SU-DHL-6 (cell line): ENCODE measurements around the gene INF2.

Experiments used
- H2AFZ ChIP-seq: fragments of 200-600 bp; sonication (generic); 2 replicates; pipeline ENCODE4 v1.6.1; 2014; ENCODE audit warnings: low read depth, mild to moderate bottlenecking, moderate library complexity, mixed read lengths, antibody characterized with exemption, low read length; ENCODE audit not compliant: severe bottlenecking
- H3F3A ChIP-seq: fragments of 200-600 bp; shearing (Covaris generic); 2 replicates; pipeline ENCODE4 v1.6.0; 2016; ENCODE audit warnings: antibody characterized with exemption, mild to moderate bottlenecking; ENCODE audit not compliant: insufficient read depth
- H3K27ac ChIP-seq: fragments of 200-600 bp; sonication (generic); 2 replicates; pipeline ENCODE4 v1.5.1; 2016; ENCODE audit warnings: low read depth, mild to moderate bottlenecking, low read length, moderate library complexity, mixed read lengths
- H3K27me3 ChIP-seq: fragments of 200-600 bp; sonication (generic), shearing (Covaris generic); 2 replicates; pipeline ENCODE4 v1.6.0; 2014; ENCODE audit warnings: mild to moderate bottlenecking, low read length
- H3K36me3 ChIP-seq: fragments of 200-600 bp; sonication (generic); 2 replicates; pipeline ENCODE4 v1.6.1; 2014; ENCODE audit warnings: mild to moderate bottlenecking, low read length, mixed read lengths
- H3K4me2 ChIP-seq: fragments of 300-600, 200-600 bp; shearing (Covaris generic), sonication (generic); 2 replicates; pipeline ENCODE4 v1.6.0; 2014; ENCODE audit warnings: low read length, low read depth, mild to moderate bottlenecking; ENCODE audit not compliant: poor library complexity, severe bottlenecking
- H3K4me3 ChIP-seq: fragments of 200-600 bp; sonication (generic); 2 replicates; pipeline ENCODE4 v1.5.1; 2014; ENCODE audit warnings: antibody characterized with exemption, low read length, mild to moderate bottlenecking, mixed read lengths; ENCODE audit not compliant: insufficient read depth, poor library complexity, severe bottlenecking
- H3K79me2 ChIP-seq: fragments of 200-600 bp; sonication (generic); 2 replicates; pipeline ENCODE4 v1.6.1; 2014; ENCODE audit warnings: mild to moderate bottlenecking, low read length, moderate library complexity; ENCODE audit not compliant: insufficient read depth
- H3K9ac ChIP-seq: fragments of 200-600 bp; sonication (generic); 2 replicates; pipeline ENCODE4 v1.7.0; 2014; ENCODE audit warnings: mild to moderate bottlenecking, low read length
- H3K9me2 ChIP-seq: fragments of 200-600 bp; sonication (generic); replicated peaks from 2 replicates; pipeline ENCODE4 v1.6.1; 2014; ENCODE audit warnings: low read length; ENCODE audit not compliant: insufficient read depth
- H3K9me3 ChIP-seq: fragments of 200-600 bp; sonication (generic); 2 replicates; pipeline ENCODE4 v1.6.1; 2014; ENCODE audit warnings: low read length, mixed read lengths; ENCODE audit not compliant: insufficient read depth
- H4K20me1 ChIP-seq: fragments of 200-600 bp; sonication (generic); 2 replicates; pipeline ENCODE4 v1.6.1; 2014; ENCODE audit warnings: low read depth, mild to moderate bottlenecking, antibody characterized with exemption, low read length, moderate library complexity, mixed read lengths
- EZH2phosphoT487 ChIP-seq: fragments of 200-600 bp; sonication (generic), shearing (Covaris generic); conservative IDR thresholded peaks from 2 replicates; pipeline ENCODE4 v1.6.1; 2018; ENCODE audit warnings: mild to moderate bottlenecking, antibody characterized with exemption, low read length, moderate library complexity, mixed read lengths
- TF ChIP-seq, protein P1 (sequence below): fragments of 200-600 bp; sonication (generic); IDR thresholded peaks from one replicate; pipeline ENCODE4 v1.5.1; 2017; ENCODE audit warnings: antibody characterized with exemption, mild to moderate bottlenecking, low read length, moderate library complexity; ENCODE audit not compliant: insufficient read depth, poor library complexity, severe bottlenecking

INF2 gene

DNA sequence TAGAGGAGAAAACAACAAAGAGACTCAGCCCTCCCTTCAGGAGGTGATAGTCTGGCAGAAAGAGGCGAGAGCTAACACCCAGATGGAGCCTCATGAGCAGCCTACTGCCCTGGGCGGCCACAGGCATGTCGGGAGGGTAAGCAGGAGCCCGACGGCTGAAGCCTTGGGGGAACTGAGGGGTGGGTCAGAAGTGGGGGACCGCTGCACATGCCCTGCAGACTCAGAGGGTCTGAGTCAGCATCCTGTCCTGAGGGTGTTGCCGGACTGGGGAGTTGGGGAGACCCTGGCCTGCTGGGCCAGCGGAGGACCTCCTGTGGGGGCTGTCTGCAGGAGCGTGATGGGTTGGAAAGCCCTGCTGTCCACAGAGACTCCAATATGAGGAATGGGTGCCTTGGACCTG, 15.9 kb upstream of the INF2 start:
- Histone ChIP-seq H3K4me2 (no peak overlapping the region), H3K9me2 (no peaks in the 10 kb centered on the region), H3K36me3 (no peaks in the 10 kb centered on the region), H3K9ac (no peak overlapping the region), H3K4me3 (no peak overlapping the region), H3K27ac (no peak overlapping the region), H3K79me2 (no peaks in the 10 kb centered on the region), H3K27me3 (no peaks in the 10 kb centered on the region), H3F3A (no peaks in the 10 kb centered on the region), H2AFZ (no peak overlapping the region), H3K9me3 (no peaks in the 10 kb centered on the region; the same call in 1 of the 2 replicates), H4K20me1 (no peaks in the 10 kb centered on the region)
- TF ChIP-seq, protein P1, sequence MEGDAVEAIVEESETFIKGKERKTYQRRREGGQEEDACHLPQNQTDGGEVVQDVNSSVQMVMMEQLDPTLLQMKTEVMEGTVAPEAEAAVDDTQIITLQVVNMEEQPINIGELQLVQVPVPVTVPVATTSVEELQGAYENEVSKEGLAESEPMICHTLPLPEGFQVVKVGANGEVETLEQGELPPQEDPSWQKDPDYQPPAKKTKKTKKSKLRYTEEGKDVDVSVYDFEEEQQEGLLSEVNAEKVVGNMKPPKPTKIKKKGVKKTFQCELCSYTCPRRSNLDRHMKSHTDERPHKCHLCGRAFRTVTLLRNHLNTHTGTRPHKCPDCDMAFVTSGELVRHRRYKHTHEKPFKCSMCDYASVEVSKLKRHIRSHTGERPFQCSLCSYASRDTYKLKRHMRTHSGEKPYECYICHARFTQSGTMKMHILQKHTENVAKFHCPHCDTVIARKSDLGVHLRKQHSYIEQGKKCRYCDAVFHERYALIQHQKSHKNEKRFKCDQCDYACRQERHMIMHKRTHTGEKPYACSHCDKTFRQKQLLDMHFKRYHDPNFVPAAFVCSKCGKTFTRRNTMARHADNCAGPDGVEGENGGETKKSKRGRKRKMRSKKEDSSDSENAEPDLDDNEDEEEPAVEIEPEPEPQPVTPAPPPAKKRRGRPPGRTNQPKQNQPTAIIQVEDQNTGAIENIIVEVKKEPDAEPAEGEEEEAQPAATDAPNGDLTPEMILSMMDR: no peak
- TF ChIP-seq EZH2phosphoT487: no peak

DNA sequence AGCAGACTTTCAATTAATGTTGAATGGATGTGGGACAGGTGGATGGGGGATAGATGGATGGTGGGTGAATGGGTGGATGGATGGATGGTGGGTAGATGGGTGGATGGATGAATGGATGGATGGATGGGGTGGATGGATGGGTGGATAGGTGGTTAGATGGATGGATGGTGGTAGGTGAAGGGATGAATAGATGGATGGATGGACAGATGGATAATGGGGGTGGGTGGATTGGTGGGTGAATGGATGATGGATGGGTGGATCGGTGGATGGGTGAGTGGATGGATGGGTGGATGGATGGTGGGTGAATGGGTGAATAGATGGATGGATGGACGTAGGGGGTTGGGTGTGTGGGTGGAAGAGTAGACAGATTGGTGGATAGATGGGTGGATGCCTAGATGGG, 14.0 kb upstream of the INF2 start:
- H3K79me2 ChIP-seq: no peaks in the 10 kb centered on the region
- no peaks in the 10 kb centered on the region for H4K20me1 ChIP-seq
- no peak overlapping the region for H3K4me3 ChIP-seq
- H3K4me2 ChIP-seq: no peak overlapping the region
- no peak overlapping the region for H3K9ac ChIP-seq
- no peak overlapping the region for H3K27ac ChIP-seq
- H3F3A ChIP-seq: no peaks in the 10 kb centered on the region
- H3K36me3 ChIP-seq: no peaks in the 10 kb centered on the region
- H3K9me2 ChIP-seq: no peaks in the 10 kb centered on the region
- no peaks in the 10 kb centered on the region; the same call in 1 of the 2 replicates for H3K9me3 ChIP-seq
- TF ChIP-seq, protein P1: no peak
- H3K27me3 ChIP-seq: no peaks in the 10 kb centered on the region
- no peak overlapping the region for H2AFZ ChIP-seq

DNA sequence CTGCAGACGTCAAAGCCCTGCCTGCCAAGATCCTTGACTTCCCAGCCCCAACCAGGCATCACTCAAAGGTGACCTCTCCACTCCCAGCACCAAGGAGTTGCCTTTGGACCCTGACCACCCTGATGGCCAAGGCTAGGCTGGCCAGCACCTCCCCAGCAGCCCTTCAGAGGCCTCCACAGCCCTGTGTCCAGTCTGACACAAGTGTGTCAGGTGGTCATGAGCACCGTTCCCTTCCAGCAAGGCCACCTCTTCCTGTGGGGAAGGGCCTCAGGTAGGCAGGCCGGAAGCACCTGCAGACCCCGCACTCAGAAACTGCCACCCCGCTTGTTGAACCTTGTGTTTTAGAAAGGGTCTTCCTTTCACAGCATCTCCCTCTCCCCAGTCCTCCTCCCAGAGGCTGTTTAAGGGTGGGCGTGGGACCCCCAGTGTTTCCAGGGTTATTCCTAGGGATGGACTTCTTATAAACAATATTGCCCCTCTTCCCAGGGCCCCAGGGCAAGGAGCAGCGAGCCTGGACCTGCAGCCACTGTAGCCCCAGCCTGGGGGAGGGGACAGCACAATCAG, 13.2 kb upstream of the INF2 start:
- H3K9ac ChIP-seq: no peak overlapping the region
- no peaks in the 10 kb centered on the region for H3K9me2 ChIP-seq
- H3K27me3 ChIP-seq: no peaks in the 10 kb centered on the region
- H3F3A ChIP-seq: no peaks in the 10 kb centered on the region
- no peak overlapping the region for H3K4me2 ChIP-seq
- H3K9me3 ChIP-seq: no peaks in the 10 kb centered on the region; the same call in 1 of the 2 replicates
- no peaks in the 10 kb centered on the region for H4K20me1 ChIP-seq
- TF ChIP-seq, protein P1: no peak
- TF ChIP-seq EZH2phosphoT487: no peak
- no peaks in the 10 kb centered on the region for H3K79me2 ChIP-seq
- H2AFZ ChIP-seq: no peak overlapping the region
- no peaks in the 10 kb centered on the region for H3K36me3 ChIP-seq
- H3K27ac ChIP-seq: no peak overlapping the region
- no peak overlapping the region for H3K4me3 ChIP-seq
